Nephron progenitor cell (in vitro differentiated cells): Measurements from ENCODE around the gene SH3PXD2A.

Source experiments
- DNase-seq: peaks from one replicate; pipeline ENCODE4 v3.0.0; 2021
- H3K27ac Mint-ChIP-seq: 2 replicates; pipeline ENCODE4 v1.8.0; 2021; ENCODE audit warnings: mild to moderate bottlenecking, moderate library complexity, mixed read lengths
- H3K27me3 Mint-ChIP-seq: 2 replicates; pipeline ENCODE4 v1.8.0; 2021; ENCODE audit warnings: mild to moderate bottlenecking, low read depth, mixed read lengths; ENCODE audit not compliant: poor library complexity
- H3K36me3 Mint-ChIP-seq: 2 replicates; pipeline ENCODE4 v1.8.0; 2021; ENCODE audit warnings: low read depth, mixed read lengths
- H3K4me1 Mint-ChIP-seq: 2 replicates; pipeline ENCODE4 v1.8.0; 2021; ENCODE audit warnings: mixed read lengths
- H3K4me3 Mint-ChIP-seq: 2 replicates; pipeline ENCODE4 v1.8.0; 2021; ENCODE audit warnings: mild to moderate bottlenecking, moderate library complexity, mixed read lengths
- H3K9me3 Mint-ChIP-seq: 2 replicates; pipeline ENCODE4 v1.8.0; 2021; ENCODE audit warnings: mild to moderate bottlenecking, moderate library complexity, mixed read lengths
- TF ChIP-seq, protein P1 (sequence below): fragments of 200-600 bp; sonication (generic); IDR thresholded peaks from 2 replicates; pipeline ENCODE4 v1.5.0; 2021; ENCODE audit warnings: antibody characterized with exemption

Gene SH3PXD2A

GRCh38 chr10:103798511-103798910 lies 56.9 kb downstream of the SH3PXD2A start:
- Mint-ChIP-seq H3K36me3 (peaks cover 31% of the 10 kb centered on the region), H3K9me3 (no peaks in the 10 kb centered on the region), H3K4me1 (peaks cover 52% of the 10 kb centered on the region)

DNA sequence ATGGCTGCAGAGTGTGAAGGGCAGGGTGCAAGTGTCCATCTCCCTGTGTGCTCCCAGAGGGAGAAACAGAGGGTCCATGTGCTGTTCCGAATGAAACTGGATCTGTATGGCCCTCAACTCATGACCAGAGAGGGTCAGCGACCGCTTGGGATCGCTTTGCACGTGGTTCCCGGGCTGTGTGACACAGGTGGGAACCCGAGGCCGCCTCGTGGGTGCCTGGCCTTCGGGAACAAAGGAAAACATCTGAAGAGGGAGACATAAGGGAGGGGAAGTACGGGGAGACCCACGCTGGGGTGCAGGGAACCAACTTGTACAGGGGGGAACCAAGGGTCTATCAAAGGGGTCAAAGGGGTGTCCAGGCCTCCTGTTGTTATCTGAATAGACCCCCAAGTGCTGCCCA lies 57.5 kb downstream of the SH3PXD2A start:
- Mint-ChIP-seq H3K9me3 (no peaks in the 10 kb centered on the region), H3K4me1 (peaks cover 51% of the 10 kb centered on the region), H3K27me3 (peaks cover 14% of the 10 kb centered on the region), H3K27ac (no peak overlapping the region), H3K36me3 (peaks cover 31% of the 10 kb centered on the region), H3K4me3 (no peak overlapping the region)
- DNase-seq: no peak
- TF ChIP-seq, protein P1, sequence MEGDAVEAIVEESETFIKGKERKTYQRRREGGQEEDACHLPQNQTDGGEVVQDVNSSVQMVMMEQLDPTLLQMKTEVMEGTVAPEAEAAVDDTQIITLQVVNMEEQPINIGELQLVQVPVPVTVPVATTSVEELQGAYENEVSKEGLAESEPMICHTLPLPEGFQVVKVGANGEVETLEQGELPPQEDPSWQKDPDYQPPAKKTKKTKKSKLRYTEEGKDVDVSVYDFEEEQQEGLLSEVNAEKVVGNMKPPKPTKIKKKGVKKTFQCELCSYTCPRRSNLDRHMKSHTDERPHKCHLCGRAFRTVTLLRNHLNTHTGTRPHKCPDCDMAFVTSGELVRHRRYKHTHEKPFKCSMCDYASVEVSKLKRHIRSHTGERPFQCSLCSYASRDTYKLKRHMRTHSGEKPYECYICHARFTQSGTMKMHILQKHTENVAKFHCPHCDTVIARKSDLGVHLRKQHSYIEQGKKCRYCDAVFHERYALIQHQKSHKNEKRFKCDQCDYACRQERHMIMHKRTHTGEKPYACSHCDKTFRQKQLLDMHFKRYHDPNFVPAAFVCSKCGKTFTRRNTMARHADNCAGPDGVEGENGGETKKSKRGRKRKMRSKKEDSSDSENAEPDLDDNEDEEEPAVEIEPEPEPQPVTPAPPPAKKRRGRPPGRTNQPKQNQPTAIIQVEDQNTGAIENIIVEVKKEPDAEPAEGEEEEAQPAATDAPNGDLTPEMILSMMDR: no peak

More at GRCh38 chr10:103798511-103798910, 56.9 kb downstream of the SH3PXD2A start:
- DNase-seq: no peak
- TF ChIP-seq, protein P1: no peak
- no peak overlapping the region for H3K4me3 Mint-ChIP-seq
- H3K27ac Mint-ChIP-seq: no peak overlapping the region
- H3K27me3 Mint-ChIP-seq: peaks cover 15% of the 10 kb centered on the region

- H3K4me3 Mint-ChIP-seq: no peak overlapping the region
- no peaks in the 10 kb centered on the region for H3K9me3 Mint-ChIP-seq
- H3K27me3 Mint-ChIP-seq: peaks cover 18% of the 10 kb centered on the region
- TF ChIP-seq, protein P1: no peak
- H3K4me1 Mint-ChIP-seq: peaks cover 42% of the 10 kb centered on the region
- no peak overlapping the region for H3K27ac Mint-ChIP-seq
- H3K36me3 Mint-ChIP-seq: peaks cover 36% of the 10 kb centered on the region
- no peak for DNase-seq
Observed at GRCh38 chr10:103795634-103796270, 59.6 kb downstream of the SH3PXD2A start.

- Mint-ChIP-seq H3K27me3 (peaks cover 18% of the 10 kb centered on the region), H3K4me1 (peaks cover 35% of the 10 kb centered on the region), H3K36me3 (peaks cover 30% of the 10 kb centered on the region), H3K9me3 (no peaks in the 10 kb centered on the region), H3K27ac (no peak overlapping the region), H3K4me3 (no peak overlapping the region)
- TF ChIP-seq, protein P1: no peak
- no peak for DNase-seq
Observed at GRCh38 chr10:103794996-103795395, 60.4 kb downstream of the SH3PXD2A start.

- H3K9me3 Mint-ChIP-seq: no peaks in the 10 kb centered on the region
- peaks cover 28% of the 10 kb centered on the region for H3K4me1 Mint-ChIP-seq
- no peak overlapping the region for H3K27ac Mint-ChIP-seq
- peaks cover 27% of the 10 kb centered on the region for H3K36me3 Mint-ChIP-seq
- DNase-seq: no peak
- no peak overlapping the region for H3K4me3 Mint-ChIP-seq
- H3K27me3 Mint-ChIP-seq: peaks cover 12% of the 10 kb centered on the region
- TF ChIP-seq, protein P1: no peak
Observed at GRCh38 chr10:103793920-103794883, 61.2 kb downstream of the SH3PXD2A start.
